GM18909 (cell line): Measurements from ENCODE around the gene SLC49A3.
"Not testable (repeated sequence)": the region's sequence is repeated elsewhere in the genome, so short reads cannot be mapped to it uniquely, and the experiment has no call there.

ENCODE experiments used
- ATAC-seq: cut with Tn5 transposase; IDR thresholded peaks from one replicate; pipeline ENCODE4 v1.9.1; 2021; ENCODE audit warnings: mild to moderate bottlenecking; ENCODE audit not compliant: unreplicated experiment, poor library complexity

The SLC49A3 gene

GRCh38 chr4:704198-704891, 15.4 kb upstream of the SLC49A3 start:
- no peak for ATAC-seq

GRCh38 chr4:703336-704197, 14.6 kb upstream of the SLC49A3 start:
- no peak for ATAC-seq

GRCh38 chr4:702618-703048, 13.7 kb upstream of the SLC49A3 start:
- ATAC-seq, result no peak

GRCh38 chr4:700587-701264, 11.8 kb upstream of the SLC49A3 start:
- no peak for ATAC-seq

- ATAC-seq, result no peak
These were observed 11.0 kb upstream of the SLC49A3 start for GRCh38 chr4:699816-700580.

- ATAC-seq, result not testable (repeated sequence)
These were observed 5.5 kb upstream of the SLC49A3 start for GRCh38 chr4:694341-694940.

GRCh38 chr4:692771-693554, 4.0 kb upstream of the SLC49A3 start:
- no peak for ATAC-seq

- no peak for ATAC-seq
These were observed 772 bp upstream of the SLC49A3 start for GRCh38 chr4:689723-690122.

- ATAC-seq, result no peak
These were observed 739 bp downstream of the SLC49A3 start for GRCh38 chr4:687971-688853.

- no peak for ATAC-seq
These were observed 1.6 kb downstream of the SLC49A3 start for GRCh38 chr4:687048-687970.

GRCh38 chr4:686413-687040, 2.4 kb downstream of the SLC49A3 start:
- ATAC-seq, result no peak

GRCh38 chr4:685679-686412, 3.1 kb downstream of the SLC49A3 start:
- no peak for ATAC-seq

GRCh38 chr4:684623-685327, 4.2 kb downstream of the SLC49A3 start:
- no peak for ATAC-seq

- ATAC-seq, result no peak
These were observed 4.8 kb downstream of the SLC49A3 start for GRCh38 chr4:683982-684622.
